OCI-LY1 (cell line): ENCODE results near the gene USP36.

Source experiments
- H2AFZ ChIP-seq: fragments of 200-600 bp; sonication (generic), shearing (Covaris generic); 2 replicates; pipeline ENCODE4 v1.6.0; 2014; ENCODE audit warnings: antibody characterized with exemption, mild to moderate bottlenecking, low read length
- H3F3A ChIP-seq: fragments of 200-600 bp; sonication (generic), shearing (Covaris generic); 2 replicates; pipeline ENCODE4 v1.6.0; 2014; ENCODE audit warnings: mild to moderate bottlenecking, antibody characterized with exemption, low read length, moderate library complexity; ENCODE audit not compliant: insufficient read depth
- H3K27ac ChIP-seq: fragments of 200-600 bp; sonication (generic); 2 replicates; pipeline ENCODE4 v1.5.1; 2014; ENCODE audit warnings: low read length, mixed run types, mild to moderate bottlenecking, low read depth; ENCODE audit not compliant: poor library complexity, severe bottlenecking
- H3K27me3 ChIP-seq: fragments of 200-600 bp; sonication (generic); 2 replicates; pipeline ENCODE4 v1.6.0; 2014; ENCODE audit warnings: antibody characterized with exemption, mild to moderate bottlenecking, low read length, moderate library complexity; ENCODE audit not compliant: insufficient read depth
- H3K36me3 ChIP-seq: fragments of 200-600 bp; sonication (generic); 2 replicates; pipeline ENCODE4 v1.6.1; 2014; ENCODE audit warnings: mild to moderate bottlenecking, antibody characterized with exemption, low read length, moderate library complexity, mixed read lengths; ENCODE audit not compliant: insufficient read depth
- H3K4me1 ChIP-seq: fragments of 200-600 bp; sonication (generic); 2 replicates; pipeline ENCODE4 v1.5.1; 2014; ENCODE audit warnings: mild to moderate bottlenecking, low read length, moderate library complexity; ENCODE audit not compliant: insufficient read depth, severe bottlenecking
- H3K4me2 ChIP-seq: fragments of 200-600 bp; sonication (generic), shearing (Covaris generic); 2 replicates; pipeline ENCODE4 v1.6.1; 2014; ENCODE audit warnings: low read length
- H3K4me3 ChIP-seq: fragments of 200-600 bp; sonication (generic); 2 replicates; pipeline ENCODE4 v1.5.1; 2014; ENCODE audit warnings: low read length, low read depth, mild to moderate bottlenecking, mixed read lengths; ENCODE audit not compliant: poor library complexity, severe bottlenecking
- H3K79me2 ChIP-seq: fragments of 200-600 bp; shearing (Covaris generic); 2 replicates; pipeline ENCODE4 v1.6.1; 2016; ENCODE audit warnings: mixed run types, low read length, mixed read lengths; ENCODE audit not compliant: insufficient read depth
- H3K9ac ChIP-seq: fragments of 200-600 bp; sonication (generic), shearing (Covaris generic); 2 replicates; pipeline ENCODE4 v1.6.1; 2014; ENCODE audit warnings: mild to moderate bottlenecking, low read length, mixed read lengths
- H3K9me2 ChIP-seq: fragments of 200-600 bp; sonication (generic), shearing (Covaris generic); 2 replicates; pipeline ENCODE4 v1.6.1; 2014; ENCODE audit warnings: low read depth, mild to moderate bottlenecking, low read length, mixed read lengths
- H3K9me3 ChIP-seq: fragments of 200-600 bp; shearing (Covaris generic); 2 replicates; pipeline ENCODE4 v1.6.1; 2014; ENCODE audit warnings: low read length, mixed read lengths
- H4K20me1 ChIP-seq: fragments of 200-600 bp; sonication (generic), shearing (Covaris generic); 2 replicates; pipeline ENCODE4 v1.6.0; 2016; ENCODE audit warnings: mild to moderate bottlenecking, low read length; ENCODE audit not compliant: insufficient read depth
- CTCF ChIP-seq: fragments of 200-600 bp; sonication (generic), shearing (Covaris generic); IDR thresholded peaks from 2 replicates; pipeline ENCODE4 v1.5.1; 2017; ENCODE audit warnings: mild to moderate bottlenecking, antibody characterized with exemption, low read length, moderate library complexity, mixed read lengths
- EZH2 ChIP-seq: fragments of 200-600 bp; sonication (generic), shearing (Covaris generic); IDR thresholded peaks from 2 replicates; pipeline ENCODE4 v1.8.0; 2017; ENCODE audit warnings: borderline replicate concordance, mixed run types, mild to moderate bottlenecking, antibody characterized with exemption, low read length, moderate library complexity, mixed read lengths

Gene USP36

GRCh38 chr17:78777881-78778280 lies 62.7 kb downstream of the USP36 start:
- Histone ChIP-seq H3K4me2 (no peak overlapping the region), H2AFZ (no peak overlapping the region), H3K9me2 (no peaks in the 10 kb centered on the region), H3F3A (no peaks in the 10 kb centered on the region), H3K9me3 (no peaks in the 10 kb centered on the region), H3K79me2 (no peaks in the 10 kb centered on the region), H3K4me1 (peaks cover 25% of the 10 kb centered on the region), H3K36me3 (no peaks in the 10 kb centered on the region), H3K9ac (no peak overlapping the region), H3K27me3 (no peaks in the 10 kb centered on the region; the same call in 1 of the 2 replicates), H4K20me1 (no peaks in the 10 kb centered on the region), H3K4me3 (no peak overlapping the region), H3K27ac (no peak overlapping the region)
- TF ChIP-seq CTCF (no peak), EZH2 (no peak)

GRCh38 chr17:78774956-78775571 lies 65.5 kb downstream of the USP36 start:
- no peak overlapping the region for H3K27ac ChIP-seq
- no peak overlapping the region for H3K9ac ChIP-seq

GRCh38 chr17:78774453-78774852 lies 66.2 kb downstream of the USP36 start:
- no peak overlapping the region for H3K9ac ChIP-seq
- H3K4me2 ChIP-seq: no peak overlapping the region
- no peak overlapping the region for H2AFZ ChIP-seq
- no peak overlapping the region for H3K4me3 ChIP-seq
- no peak overlapping the region for H3K27ac ChIP-seq
- H3K9me2 ChIP-seq: no peaks in the 10 kb centered on the region
- H3K36me3 ChIP-seq: no peaks in the 10 kb centered on the region
- TF ChIP-seq CTCF (no peak), EZH2 (no peak)
- peaks cover 12% of the 10 kb centered on the region for H3K4me1 ChIP-seq
- H3F3A ChIP-seq: no peaks in the 10 kb centered on the region
- no peaks in the 10 kb centered on the region; the same call in 1 of the 2 replicates for H3K27me3 ChIP-seq
- no peaks in the 10 kb centered on the region for H3K79me2 ChIP-seq
- H3K9me3 ChIP-seq: no peaks in the 10 kb centered on the region
- H4K20me1 ChIP-seq: no peaks in the 10 kb centered on the region

More at GRCh38 chr17:78774956-78775571, 65.5 kb downstream of the USP36 start:
- Histone ChIP-seq H3K9me2 (no peaks in the 10 kb centered on the region), H3K9me3 (no peaks in the 10 kb centered on the region), H3K4me3 (no peak overlapping the region), H4K20me1 (no peaks in the 10 kb centered on the region), H3K79me2 (no peaks in the 10 kb centered on the region), H3K4me2 (peak overlapping the region; percentile 31), H3K36me3 (no peaks in the 10 kb centered on the region), H3K27me3 (no peaks in the 10 kb centered on the region; the same call in 1 of the 2 replicates), H3K4me1 (peaks cover 12% of the 10 kb centered on the region), H2AFZ (no peak overlapping the region), H3F3A (no peaks in the 10 kb centered on the region)
- no peak for TF ChIP-seq CTCF
- no peak for TF ChIP-seq EZH2
